Esophagus (tissue), 2 donors: Measurements from ENCODE around the gene ATP6V1C2. TPM values are rescaled to one million over a fixed set of nuclear protein-coding genes. Genes with fewer than 3 reads are reported as not detected.

Source experiments
- H3K27ac ChIP-seq, 2 donors: one replicate each; pipeline ENCODE4 v1.5.1; 2013; ENCODE audit warnings: low read depth in 2 of 2, mild to moderate bottlenecking in 2 of 2, inconsistent platforms in 1 of 2, low read length in 1 of 2, moderate library complexity in 1 of 2
- H3K27me3 ChIP-seq, 2 donors: one replicate each; pipeline ENCODE4 v1.6.1; 2013; ENCODE audit warnings: low read length in 2 of 2, control low read depth in 1 of 2, mild to moderate bottlenecking in 1 of 2; ENCODE audit not compliant: insufficient read depth in 2 of 2, control insufficient read depth in 1 of 2
- H3K36me3 ChIP-seq, 2 donors: one replicate each; pipeline ENCODE4 v1.6.1; 2013; ENCODE audit warnings: low read length in 1 of 2; ENCODE audit not compliant: control insufficient read depth in 2 of 2, insufficient read depth in 2 of 2
- H3K4me1 ChIP-seq, 2 donors: one replicate each; pipeline ENCODE4 v1.6.1; 2013; ENCODE audit warnings: low read length in 1 of 2; ENCODE audit not compliant: control insufficient read depth in 2 of 2, insufficient read depth in 2 of 2
- H3K4me3 ChIP-seq, 2 donors: one replicate each; pipeline ENCODE4 v1.5.1; 2013; ENCODE audit warnings: low read length in 2 of 2, mild to moderate bottlenecking in 2 of 2, low read depth in 1 of 2, moderate library complexity in 1 of 2
- H3K9me3 ChIP-seq, 2 donors: one replicate each; pipeline ENCODE4 v1.6.1; 2013; ENCODE audit warnings: mild to moderate bottlenecking in 2 of 2, low read depth in 1 of 2, low read length in 1 of 2, moderate library complexity in 1 of 2; ENCODE audit not compliant: control insufficient read depth in 2 of 2, insufficient read depth in 1 of 2
- WGBS, 2 donors: extraction: QIAGEN DNeasy Blood & Tissue Kit; methylation state at CpG; one replicate each; pipeline ENCODE4 v1.1.7; 2013; 5-methylcytosine and 5-hydroxymethylcytosine counted together
- polyA plus RNA-seq, 2 donors: library from polyadenylated mRNA; stranded (reverse); fragments of 200-250 nt; gene quantifications; one replicate each; pipeline ENCODE4 v1.2.3, GENCODE V29; 2013
- donor health status: healthy with polysubstance abuse.
- donor health status: Bipolar disorder and iron deficiency.

The ATP6V1C2 gene
- polyA plus RNA-seq, 2 donors: 16.8 to 55.0 TPM

DNA sequence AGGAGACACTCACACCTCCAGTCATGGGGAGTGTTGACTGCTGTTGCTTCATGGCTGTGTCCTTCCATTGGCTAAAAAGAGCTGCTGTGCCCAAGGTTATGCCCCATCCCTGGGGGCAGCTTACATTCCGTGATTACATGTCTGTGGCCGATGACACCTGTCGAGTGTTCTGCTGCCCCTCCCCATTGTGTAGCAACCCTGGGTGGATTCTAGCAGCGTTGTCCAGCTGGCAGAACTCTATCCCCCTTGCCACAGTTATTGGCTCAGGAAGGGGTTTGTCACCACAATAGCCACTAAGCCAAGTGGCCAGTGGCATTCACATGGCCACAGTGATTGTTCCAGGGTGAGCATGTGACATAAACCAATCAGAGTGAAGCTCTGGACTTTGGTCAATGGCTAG lies 102.8 kb downstream of the ATP6V1C2 start:
- WGBS, 2 donors: 88 to 90% methylated on average over 4 of the region's 4 CpGs
- Histone ChIP-seq H3K4me1 (no peaks in the 10 kb centered on the region), H3K36me3 (no peaks in the 10 kb centered on the region), H3K4me3 (no peak overlapping the region), H3K27ac (no peak overlapping the region), H3K27me3 (peaks cover 0 to 2% of the 10 kb centered on the region in 2 donors), H3K9me3 (peaks cover 0 to 2% of the 10 kb centered on the region in 2 donors)

DNA sequence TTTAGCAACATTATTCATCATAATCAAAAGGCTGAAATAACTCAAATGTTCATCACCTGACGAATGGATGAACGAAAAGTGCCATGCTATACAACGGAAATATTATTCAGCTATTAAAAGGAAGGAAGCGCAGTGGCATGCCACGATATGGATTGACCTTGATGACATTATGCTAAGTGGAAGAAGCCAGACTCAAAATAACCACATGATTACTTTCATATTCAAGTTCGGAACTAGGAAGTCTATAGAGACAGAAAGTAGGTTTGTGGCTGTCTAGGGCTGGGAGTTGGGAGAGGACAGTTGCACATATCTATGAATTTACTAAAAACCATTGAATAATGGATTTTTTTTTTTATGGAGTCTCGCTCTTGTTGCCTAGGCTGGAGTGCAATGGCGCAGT lies 104.6 kb downstream of the ATP6V1C2 start:
- H3K27ac ChIP-seq: no peak overlapping the region
- no peaks in the 10 kb centered on the region for H3K4me1 ChIP-seq
- H3K27me3 ChIP-seq: no peaks in the 10 kb centered on the region
- H3K36me3 ChIP-seq: no peaks in the 10 kb centered on the region
- 79 to 82% methylated on average over 8 of the region's 8 CpGs for WGBS, 2 donors
- H3K9me3 ChIP-seq: peaks cover 0 to 2% of the 10 kb centered on the region in 2 donors
- no peak overlapping the region for H3K4me3 ChIP-seq

DNA sequence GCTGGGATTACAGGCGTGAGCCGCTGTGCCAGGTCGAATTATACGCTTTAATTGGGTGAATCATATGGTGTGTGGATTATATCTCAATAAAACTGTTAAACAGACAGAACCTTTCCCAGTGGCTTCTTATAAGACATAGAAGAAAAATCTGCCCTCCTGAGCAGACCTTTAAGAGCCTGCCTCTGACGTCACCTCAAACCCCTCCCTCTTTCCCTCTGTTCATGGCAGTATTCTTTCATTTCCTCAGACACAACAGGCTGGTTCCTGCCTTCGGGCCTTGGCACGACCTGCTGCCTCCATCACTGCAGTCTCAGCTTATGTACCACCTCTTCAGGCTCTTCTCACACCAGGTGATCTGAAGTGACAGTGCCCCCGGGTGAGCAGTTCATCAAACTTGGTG lies 105.2 kb downstream of the ATP6V1C2 start:
- H3K9me3 ChIP-seq: peaks cover 0 to 2% of the 10 kb centered on the region in 2 donors
- no peaks in the 10 kb centered on the region for H3K27me3 ChIP-seq
- no peaks in the 10 kb centered on the region for H3K36me3 ChIP-seq
- no peaks in the 10 kb centered on the region for H3K4me1 ChIP-seq
- 76 to 81% methylated on average over 8 of the region's 8 CpGs for WGBS, 2 donors
- H3K27ac ChIP-seq: no peak overlapping the region
- no peak overlapping the region for H3K4me3 ChIP-seq

DNA sequence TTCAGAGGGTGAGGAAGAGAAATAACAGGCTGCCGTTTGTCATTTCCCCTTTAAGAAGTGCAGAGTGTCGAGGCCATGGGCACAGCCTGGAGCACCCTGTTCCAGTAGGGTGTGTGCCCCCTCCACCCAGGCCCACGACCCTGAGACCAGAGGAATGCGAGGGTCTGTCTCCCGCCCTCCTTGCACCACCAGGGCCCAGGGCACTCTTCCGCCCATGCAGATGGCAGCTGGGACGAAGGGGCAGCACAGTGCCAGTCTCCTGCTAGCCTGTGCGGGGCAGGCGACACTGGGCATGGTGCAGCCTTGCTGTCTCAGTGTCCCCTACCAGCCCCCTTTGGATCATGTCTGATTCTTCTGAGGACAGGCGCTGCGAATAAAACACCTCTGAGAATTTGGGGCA lies 106.9 kb downstream of the ATP6V1C2 start:
- WGBS, 2 donors: 75 to 79% methylated on average over 11 of the region's 11 CpGs
- H3K36me3 ChIP-seq: no peaks in the 10 kb centered on the region
- H3K27me3 ChIP-seq: no peaks in the 10 kb centered on the region

DNA sequence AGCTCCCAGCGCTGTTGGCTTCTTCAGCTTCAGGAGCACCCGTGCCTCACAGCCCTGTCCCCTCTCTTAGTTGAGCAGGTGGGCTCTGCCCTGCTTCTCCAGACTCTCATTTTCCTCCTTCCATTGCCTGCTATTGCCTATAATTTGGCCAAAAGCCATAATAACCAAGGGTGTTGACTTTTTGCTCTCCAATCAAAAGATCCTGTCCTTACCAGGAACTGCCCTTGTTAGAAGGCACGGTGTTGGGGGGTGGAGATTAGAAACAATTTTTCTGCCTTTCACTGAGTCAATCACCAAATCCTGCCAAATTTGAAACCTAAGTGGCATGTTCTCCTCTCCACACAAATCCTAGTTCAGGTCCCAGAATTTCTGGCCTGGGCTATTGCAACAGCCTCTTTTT lies 107.9 kb downstream of the ATP6V1C2 start:
- WGBS, 2 donors: 58 to 61% methylated on average over 3 of the region's 3 CpGs
- H3K27me3 ChIP-seq: no peaks in the 10 kb centered on the region

More for the DNA sequence above, 106.9 kb downstream of the ATP6V1C2 start:
- Histone ChIP-seq H3K27ac (no peak overlapping the region), H3K9me3 (peaks cover 0 to 2% of the 10 kb centered on the region in 2 donors), H3K4me1 (no peaks in the 10 kb centered on the region), H3K4me3 (no peak overlapping the region)

DNA sequence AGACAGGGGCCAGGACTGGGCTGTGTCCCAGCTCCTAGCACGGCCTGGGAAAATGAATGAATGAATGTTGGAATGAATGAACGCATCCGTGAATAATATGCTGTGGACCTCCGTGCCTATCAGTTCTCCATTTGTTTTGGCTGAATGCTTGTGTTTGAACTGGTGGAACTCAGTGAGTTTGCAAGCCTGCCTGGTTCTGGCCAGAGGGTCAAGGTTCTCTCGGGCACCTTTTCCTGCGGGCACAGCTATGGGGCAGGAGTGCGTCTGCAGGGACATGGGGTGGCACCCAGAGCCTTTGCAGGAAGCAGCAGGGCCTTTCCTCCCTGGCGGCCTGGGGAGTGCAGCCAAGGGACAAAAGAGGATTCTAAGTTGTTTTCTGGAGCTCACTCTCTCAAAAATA lies 108.8 kb downstream of the ATP6V1C2 start:
- no peaks in the 10 kb centered on the region for H3K36me3 ChIP-seq
- no peak overlapping the region for H3K27ac ChIP-seq
- no peaks in the 10 kb centered on the region for H3K4me1 ChIP-seq
- no peaks in the 10 kb centered on the region for H3K9me3 ChIP-seq
- WGBS, 2 donors: 60 to 82% methylated on average over 8 of the region's 8 CpGs
- H3K27me3 ChIP-seq: no peaks in the 10 kb centered on the region
- H3K4me3 ChIP-seq: no peak overlapping the region

More for the DNA sequence above, 107.9 kb downstream of the ATP6V1C2 start:
- no peak overlapping the region for H3K27ac ChIP-seq
- H3K9me3 ChIP-seq: peaks cover 0 to 1% of the 10 kb centered on the region in 2 donors
- no peaks in the 10 kb centered on the region for H3K4me1 ChIP-seq
- no peaks in the 10 kb centered on the region for H3K36me3 ChIP-seq
- no peak overlapping the region for H3K4me3 ChIP-seq

DNA sequence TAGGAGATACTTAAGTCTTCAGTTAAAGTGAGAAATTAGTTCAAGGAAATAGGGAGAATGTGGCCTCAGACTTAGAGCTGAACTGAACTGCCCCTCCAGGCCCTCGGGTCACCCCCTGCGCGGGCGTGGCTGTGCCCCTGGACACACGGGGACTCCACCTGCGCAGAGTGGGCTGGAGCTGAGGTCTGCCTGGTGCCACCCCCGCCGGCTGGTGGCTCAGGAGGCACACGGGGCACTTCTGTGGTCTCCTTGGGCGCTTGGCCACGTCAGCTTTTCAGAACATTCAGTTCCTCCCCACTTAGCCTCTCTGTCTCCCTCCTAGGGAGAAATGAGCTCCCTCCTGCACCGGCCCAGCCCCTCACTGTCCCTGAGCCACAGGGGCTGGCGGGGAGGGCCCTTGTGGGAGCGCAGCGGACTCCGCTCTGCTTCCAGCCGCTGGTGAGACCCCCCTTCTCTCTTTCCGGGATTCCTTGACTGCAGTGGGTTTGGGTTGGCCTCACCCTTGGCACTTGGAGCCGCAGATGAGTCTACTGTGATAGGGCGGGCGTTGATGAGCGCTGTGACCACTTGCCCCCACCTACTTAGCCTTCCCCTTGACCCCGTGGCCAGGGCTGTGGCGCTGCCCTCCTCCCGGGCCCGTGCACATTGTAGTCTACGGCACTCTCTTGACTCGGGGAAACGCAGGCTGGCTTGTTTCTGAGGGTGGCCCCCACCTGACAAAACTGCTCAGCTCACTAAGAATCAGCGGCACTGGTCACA lies 109.4 kb downstream of the ATP6V1C2 start:
- 76 to 83% methylated on average over 30 of the region's 30 CpGs for WGBS, 2 donors
- no peak overlapping the region for H3K4me3 ChIP-seq
- H3K27me3 ChIP-seq: no peaks in the 10 kb centered on the region

DNA sequence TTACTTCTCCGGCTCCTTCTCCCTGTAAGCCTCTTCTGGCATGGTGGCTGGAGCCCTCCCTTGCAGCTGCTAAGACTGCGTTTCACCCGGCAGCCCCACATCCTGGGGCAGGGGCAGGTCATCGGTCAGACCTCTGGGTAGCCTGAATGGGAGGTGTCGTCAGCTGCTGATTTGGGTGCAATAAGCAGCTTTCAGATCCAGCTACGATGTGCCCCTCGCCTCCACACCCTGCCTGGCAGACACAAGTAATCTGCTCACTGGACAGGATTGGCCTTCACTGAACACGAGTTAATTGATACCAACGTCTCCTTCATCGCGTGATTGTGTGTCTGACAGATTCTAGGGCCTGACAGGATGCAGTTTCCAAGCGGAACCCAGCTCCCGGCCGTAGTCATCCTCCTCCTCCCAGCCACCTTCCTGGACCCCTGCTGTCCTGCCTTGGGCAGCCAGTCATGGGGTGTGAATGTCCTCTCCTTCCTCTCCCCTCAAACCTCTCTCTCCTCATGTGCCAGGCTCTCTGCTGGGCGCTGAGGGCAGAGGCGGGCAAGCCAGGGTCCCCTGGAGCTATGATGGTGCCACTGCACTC lies 110.1 kb downstream of the ATP6V1C2 start:
- Histone ChIP-seq H3K4me1 (no peaks in the 10 kb centered on the region), H3K27me3 (no peaks in the 10 kb centered on the region), H3K4me3 (no peak overlapping the region), H3K27ac (no peak overlapping the region), H3K9me3 (no peaks in the 10 kb centered on the region), H3K36me3 (no peaks in the 10 kb centered on the region)
- 59 to 61% methylated on average over 16 of the region's 16 CpGs for WGBS, 2 donors

More for the DNA sequence above, 109.4 kb downstream of the ATP6V1C2 start:
- no peaks in the 10 kb centered on the region for H3K36me3 ChIP-seq
- H3K9me3 ChIP-seq: no peaks in the 10 kb centered on the region
- no peak overlapping the region for H3K27ac ChIP-seq
- H3K4me1 ChIP-seq: no peaks in the 10 kb centered on the region

DNA sequence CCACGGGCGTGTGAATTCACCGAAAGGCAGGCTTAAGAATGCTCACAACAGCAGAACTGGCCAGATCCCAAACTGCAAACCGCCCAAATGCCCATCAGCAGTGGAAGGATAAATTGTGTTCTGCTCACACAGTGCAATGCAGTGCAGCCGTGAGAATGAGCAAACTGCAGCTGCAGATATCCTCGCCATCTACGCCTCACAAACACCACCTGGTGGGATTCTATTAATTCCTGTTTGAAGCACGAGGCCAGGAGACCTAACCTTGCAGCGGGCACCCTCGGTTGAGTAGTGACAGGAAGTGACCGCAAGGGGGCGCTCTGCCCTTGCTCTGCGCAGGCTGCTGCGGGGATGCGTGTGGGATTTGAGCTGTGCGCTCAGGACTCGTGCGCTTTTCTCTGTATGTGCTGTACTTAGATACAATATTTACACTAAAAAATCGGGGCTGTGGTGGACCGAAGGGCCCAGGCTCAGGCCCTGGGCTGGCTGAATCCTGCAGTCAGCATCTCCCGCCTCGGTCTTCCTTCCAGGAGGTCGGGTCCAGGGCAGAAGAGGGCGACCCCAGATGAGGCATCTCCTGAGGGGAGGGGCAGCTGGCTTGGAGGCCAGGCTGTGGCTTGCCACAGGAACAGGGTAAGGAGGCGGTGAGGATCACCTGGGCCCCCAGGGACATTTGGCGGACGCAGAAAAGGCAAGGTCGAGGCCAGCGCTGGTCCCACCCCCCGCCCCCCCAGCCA lies 110.9 kb downstream of the ATP6V1C2 start:
- WGBS, 2 donors: 15 to 21% methylated on average over 30 of the region's 30 CpGs
- H3K27me3 ChIP-seq: no peaks in the 10 kb centered on the region
- H3K27ac ChIP-seq: no peak overlapping the region
- H3K36me3 ChIP-seq: no peaks in the 10 kb centered on the region
- no peaks in the 10 kb centered on the region for H3K9me3 ChIP-seq
- H3K4me3 ChIP-seq: no peak overlapping the region
- H3K4me1 ChIP-seq: no peaks in the 10 kb centered on the region
